M059J (cell line): ENCODE results near the gene ZNF655. TPM values are rescaled to one million over a fixed set of nuclear protein-coding genes. Genes with fewer than 3 reads are reported as not detected.
"Not testable (repeated sequence)": the region's sequence is repeated elsewhere in the genome, so short reads cannot be mapped to it uniquely, and the experiment has no call there.

Source experiments
- DNase-seq: peaks from one replicate; pipeline ENCODE4 v3.0.0-alpha.2; 2012; ENCODE audit warnings: low read depth
- total RNA-seq: library from RNA; depleted of rRNA; stranded (reverse); fragments of >200 nt; shearing (Covaris generic); gene quantifications from 2 replicates; pipeline ENCODE4 v1.2.3, GENCODE V29; 2014; rRNA removed

ZNF655 gene, protein sequence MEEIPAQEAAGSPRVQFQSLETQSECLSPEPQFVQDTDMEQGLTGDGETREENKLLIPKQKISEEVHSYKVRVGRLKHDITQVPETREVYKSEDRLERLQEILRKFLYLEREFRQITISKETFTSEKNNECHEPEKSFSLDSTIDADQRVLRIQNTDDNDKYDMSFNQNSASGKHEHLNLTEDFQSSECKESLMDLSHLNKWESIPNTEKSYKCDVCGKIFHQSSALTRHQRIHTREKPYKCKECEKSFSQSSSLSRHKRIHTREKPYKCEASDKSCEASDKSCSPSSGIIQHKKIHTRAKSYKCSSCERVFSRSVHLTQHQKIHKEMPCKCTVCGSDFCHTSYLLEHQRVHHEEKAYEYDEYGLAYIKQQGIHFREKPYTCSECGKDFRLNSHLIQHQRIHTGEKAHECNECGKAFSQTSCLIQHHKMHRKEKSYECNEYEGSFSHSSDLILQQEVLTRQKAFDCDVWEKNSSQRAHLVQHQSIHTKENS
- total RNA-seq, result 54.1 and 55.2 TPM in 2 replicates

DNA sequence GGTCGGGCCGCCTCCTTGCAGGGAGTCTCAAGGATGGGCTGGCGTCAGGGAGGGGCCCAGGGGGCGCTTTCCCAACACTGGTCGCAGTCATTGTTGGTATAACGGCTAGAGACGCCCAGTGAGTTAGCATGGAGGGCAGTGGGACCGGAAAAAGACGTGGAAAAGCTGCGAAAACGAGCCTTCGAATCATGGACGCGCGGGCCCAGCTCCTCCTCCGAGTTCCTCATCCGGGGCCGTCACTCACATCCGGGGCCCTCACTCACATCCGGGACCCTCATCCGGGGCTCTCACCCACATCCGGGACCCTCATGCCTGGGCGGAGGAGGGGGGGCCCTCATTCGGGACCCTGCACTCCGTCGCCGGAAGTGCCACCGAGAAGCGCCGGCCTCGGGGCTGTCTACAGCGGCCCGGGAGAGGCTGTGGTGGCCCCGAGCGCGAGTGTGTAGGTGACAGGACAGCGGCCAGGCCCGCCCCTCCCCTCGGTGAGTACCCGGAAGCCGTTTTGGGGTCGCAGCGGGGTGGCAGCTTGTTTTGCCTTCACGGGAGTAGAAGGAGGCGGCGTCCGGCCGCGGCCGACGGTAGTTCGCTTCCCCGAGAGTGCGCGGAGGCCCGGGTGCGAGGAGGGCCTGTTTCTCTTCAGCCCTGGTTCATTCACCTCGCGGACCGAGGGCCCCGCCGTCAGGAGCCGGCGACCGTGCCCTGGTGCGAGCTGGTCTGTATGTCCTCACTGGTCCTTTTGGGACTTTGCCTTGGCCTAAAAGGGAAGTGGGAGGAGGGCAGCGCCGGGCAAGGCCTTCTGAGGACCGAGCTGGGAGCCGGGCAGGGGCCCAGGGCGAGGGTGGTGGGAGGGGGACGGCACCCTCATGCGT lies at the start of gene ZNF655:
Gene ZNF655, plus strand, starts transcription at position 337 of the 869 bp plus-strand sequence. CDS start 1,918 bp downstream, outside the sequence.
- DNase-seq, result peak; percentile 84

DNA sequence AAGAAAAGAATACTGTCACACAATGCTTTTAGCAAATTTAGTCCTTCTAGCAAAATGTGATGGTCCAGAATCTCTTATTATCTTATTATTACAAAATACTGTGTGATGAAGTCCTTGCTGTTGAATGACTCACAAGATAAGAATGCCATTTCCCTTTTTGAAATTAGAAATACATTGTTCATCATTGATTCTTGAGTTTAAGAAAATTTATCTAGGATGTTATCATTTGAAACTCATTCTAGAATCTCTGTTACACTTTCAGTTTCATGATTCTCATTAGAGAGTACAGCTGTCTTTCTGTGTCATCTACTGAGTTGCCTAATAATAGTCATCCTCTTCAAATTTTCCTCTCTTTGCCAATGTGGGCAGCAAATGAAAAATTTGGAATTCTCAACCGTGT lies 44.4 kb upstream of the ZNF655 start:
- DNase-seq, result no peak

DNA sequence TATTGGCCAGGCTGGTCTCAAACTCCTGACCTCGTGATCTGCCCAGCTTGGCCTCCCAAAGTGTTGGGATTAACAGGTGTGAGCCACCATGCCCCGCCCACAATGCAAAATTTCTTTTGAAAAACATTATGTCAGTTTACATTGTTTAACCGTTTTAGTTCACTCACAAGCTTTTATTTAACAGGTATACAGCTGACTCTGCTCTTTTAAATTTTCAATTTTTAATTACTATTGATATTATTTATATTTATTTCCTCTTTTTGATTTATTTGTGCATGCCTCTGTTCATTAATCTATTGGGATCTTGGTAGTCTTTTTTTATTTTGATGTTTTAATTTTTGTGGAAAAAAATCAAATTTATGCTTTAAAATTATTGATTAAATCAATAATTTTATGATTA lies 37.0 kb upstream of the ZNF655 start:
- DNase-seq, result no peak

DNA sequence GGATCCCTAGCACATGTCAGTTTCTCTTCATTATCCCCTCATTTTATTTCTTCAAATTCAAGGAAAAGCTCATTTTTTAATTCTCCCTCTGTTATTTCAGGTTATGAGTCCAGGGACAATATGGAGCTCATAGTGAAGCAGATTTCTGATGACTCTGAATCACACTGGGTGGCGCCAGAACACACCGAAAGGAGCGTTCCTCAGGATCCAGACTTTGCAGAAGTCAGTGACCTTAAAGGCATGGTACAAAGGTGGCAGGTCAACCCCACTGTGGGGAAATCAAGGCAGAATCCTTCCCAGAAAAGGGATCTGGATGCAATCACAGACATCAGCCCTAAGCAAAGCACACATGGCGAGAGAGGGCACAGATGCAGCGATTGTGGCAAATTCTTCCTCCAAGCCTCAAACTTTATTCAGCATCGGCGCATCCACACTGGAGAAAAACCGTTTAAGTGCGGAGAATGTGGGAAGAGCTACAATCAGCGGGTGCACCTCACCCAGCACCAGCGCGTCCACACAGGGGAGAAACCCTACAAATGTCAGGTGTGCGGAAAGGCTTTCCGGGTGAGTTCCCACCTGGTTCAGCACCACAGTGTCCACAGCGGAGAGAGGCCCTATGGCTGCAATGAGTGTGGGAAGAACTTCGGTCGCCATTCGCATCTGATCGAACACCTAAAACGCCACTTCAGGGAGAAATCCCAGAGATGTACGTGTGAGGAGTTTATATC lies 32.6 kb upstream of the ZNF655 start:
- no peak for DNase-seq

DNA sequence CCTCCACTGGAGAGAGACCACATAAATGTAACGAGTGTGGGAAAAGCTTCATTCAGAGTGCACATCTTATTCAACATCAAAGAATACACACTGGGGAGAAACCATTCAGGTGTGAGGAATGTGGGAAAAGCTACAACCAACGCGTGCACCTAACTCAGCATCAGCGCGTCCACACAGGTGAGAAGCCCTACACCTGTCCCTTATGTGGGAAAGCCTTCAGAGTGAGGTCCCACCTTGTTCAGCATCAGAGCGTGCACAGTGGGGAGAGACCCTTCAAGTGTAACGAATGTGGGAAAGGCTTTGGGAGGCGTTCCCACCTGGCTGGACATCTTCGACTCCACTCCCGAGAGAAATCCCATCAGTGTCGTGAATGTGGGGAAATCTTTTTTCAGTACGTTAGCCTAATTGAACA lies 27.1 kb upstream of the ZNF655 start:
- no peak for DNase-seq

DNA sequence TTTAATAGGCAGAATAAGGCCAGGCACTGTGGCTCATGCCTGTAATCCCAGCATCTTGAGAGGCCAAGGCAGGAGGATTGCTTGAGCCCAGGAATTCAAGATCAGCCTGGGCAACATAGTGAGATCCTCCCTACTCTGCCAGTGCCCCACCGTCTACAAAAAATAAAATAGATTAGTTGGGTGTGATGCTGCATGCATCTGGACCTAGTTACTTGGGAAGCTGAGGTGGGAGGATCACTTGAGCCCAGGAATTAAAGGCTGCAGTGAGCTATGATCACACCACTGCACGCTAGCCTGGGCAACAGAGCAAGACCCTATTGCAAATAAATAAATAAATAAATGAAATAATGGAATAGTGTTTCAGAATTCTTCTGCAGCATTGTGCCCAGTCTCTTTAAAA lies 22.8 kb upstream of the ZNF655 start:
- no peak for DNase-seq

DNA sequence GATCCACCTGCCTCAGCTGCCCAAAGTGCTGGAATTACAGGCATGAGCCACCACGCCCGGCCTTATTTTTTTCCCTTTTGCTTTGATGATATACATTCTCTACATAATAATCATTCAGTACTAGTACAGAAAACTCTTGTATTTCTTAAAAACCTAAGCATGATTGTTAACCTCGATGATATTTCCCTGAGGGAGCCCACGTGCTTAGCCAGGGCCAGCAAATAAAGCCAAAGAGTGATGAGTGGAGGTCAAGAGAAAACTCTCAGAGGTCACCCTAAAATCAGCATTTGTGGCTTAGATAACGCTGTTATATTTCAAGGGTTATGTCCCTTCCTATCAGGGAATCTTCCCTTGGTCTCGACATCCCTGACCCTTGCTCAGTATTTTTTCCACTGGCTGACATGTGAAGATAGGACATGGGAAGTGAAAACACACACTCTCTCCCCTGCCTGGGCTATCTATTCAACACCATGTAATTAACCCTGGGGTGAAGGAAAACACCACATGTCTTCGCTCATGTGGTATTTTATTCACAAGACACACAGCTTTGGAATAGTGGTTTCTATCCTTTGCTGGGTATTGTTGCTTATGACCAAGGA lies 19.1 kb upstream of the ZNF655 start:
- DNase-seq, result no peak

DNA sequence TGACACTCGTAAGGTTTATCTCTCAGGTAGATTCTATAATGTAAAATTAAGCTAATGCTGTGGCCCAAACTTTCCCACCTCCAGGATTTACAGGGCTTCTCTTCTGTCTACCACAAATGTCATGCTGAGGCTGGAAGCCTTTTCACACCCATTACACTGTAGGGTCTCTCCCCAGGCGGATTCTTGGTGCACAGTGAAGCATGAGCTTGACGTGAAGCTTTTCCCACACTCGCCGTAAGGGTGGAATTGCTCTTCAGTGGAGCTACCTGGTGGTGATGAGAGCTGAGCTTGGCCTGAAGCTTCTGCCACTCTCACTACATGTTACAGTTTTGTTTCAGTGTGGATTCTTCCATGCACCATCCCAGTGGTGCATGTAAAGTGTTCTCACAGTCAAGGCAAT lies 17.9 kb upstream of the ZNF655 start:
- DNase-seq, result no peak

DNA sequence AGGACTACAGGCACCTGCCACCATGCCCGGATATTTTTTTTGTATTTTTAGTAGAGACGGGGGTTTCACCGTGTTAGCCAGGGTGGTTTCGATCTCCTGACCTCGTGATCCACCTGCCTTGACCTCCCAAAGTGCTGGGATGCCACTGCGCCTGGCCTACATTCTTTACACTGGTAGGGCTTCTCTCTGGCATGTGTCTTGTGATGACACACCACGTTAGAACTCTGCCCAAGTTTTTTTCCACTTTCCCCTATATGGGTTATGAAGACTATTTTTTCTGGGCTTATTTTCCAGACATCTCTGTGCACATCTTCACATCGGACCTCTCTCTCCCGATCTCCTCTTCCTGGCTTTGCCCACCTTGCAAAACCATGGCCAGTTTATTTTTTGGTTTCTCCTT lies 17.2 kb upstream of the ZNF655 start:
- no peak for DNase-seq

DNA sequence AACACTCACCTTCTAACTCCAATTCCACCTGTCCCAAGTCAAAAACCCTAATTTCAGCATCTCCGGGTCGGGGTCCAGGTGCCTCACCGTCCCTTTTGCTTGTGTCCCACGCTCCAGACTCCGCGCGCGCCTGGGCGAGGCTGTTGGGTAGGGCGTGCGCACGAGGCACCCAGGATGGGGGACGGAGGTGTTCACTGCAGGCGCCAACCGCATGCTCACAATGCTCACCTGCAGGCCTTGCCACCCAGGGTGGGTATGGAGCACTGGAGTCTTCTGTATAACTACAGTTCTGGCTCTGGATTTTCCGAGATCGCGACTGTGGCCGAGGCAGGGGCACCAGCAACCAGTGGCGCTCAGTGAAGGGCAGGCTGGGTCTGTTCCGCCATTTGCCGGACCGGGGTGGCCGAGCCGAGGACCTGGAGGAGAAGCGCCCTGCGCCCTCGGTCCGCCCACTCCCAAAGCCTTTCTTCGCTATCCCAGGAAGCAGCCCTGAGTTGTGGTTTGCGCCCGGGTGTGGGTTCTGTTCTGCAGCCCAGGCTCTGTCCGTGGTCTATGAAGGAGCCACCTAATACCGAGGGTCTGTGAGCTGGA lies 15.3 kb upstream of the ZNF655 start:
- DNase-seq, result no peak

DNA sequence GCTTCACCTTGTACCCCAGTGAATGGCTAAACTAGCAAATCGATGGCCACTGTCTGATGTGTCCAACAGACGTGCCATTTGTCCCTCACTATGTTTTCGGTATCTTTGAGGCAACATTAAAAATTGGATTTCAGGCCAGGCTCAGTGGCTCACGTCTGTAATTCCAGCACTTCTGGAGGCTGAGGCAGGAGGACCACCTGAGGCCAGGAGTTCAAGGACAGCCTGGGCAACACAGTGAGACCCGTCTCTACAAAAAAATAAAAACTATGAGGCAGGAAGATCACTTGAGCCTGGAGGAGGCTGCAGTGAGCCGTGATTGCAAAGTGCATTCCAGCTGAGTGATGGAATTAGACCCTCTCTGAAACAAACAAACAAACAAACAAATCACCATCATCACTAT lies 14.5 kb upstream of the ZNF655 start:
- no peak for DNase-seq

DNA sequence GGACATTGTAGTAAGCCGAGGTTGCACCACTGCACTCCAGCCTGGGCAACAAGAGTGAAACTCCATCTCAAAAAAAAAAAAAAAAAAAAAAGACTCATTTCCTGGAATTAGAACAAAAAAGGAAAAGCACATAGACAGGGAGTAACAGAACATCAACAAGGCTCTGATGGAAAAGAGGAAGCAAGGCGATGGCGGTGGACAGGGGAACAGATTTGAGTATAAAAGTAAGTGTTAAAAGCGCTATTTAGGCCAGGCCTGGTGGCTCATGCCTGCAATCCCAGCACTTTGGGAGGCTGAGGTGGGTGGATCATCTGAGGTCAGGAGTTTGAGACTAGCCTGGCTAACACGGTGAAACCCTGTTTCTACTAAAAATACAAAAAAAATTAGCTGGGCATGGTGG lies 13.1 kb upstream of the ZNF655 start:
- DNase-seq, result not testable (repeated sequence)

DNA sequence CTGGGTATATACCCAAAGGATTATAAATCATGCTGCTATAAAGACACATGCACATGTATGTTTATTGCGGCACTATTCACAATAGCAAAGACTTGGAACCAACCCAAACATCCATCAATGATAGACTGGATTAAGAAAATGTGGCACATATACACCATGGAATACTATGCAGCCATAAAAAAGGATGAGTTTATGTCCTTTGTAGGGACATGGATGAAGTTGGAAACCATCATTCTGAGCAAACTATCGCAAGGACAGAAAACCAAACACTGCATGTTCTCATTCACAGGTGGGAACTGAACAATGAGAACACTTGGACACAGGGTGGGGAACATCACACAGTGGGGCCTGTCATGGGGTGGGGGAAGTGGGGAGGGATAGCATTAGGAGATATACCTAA lies 8.9 kb upstream of the ZNF655 start:
- DNase-seq, result not testable (repeated sequence)

DNA sequence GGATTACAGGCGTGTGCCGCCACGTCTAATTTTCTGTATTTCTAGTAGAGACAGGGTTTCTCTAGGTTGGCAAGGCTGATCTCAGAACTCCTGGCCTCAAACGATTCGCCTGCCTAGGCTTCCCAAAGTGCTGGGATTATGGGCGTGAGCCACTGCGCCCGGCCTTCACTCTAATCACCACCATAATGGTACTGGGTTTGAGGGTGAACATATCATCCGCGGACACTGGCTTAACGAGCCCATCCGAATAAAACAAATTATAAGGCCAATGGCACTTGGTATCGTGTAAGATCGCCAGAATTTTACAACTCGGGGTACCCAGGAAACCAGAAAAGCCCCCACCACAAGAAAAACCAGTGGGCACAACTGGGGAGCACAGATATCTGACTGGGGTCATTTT lies 7.1 kb upstream of the ZNF655 start:
- DNase-seq, result no peak

DNA sequence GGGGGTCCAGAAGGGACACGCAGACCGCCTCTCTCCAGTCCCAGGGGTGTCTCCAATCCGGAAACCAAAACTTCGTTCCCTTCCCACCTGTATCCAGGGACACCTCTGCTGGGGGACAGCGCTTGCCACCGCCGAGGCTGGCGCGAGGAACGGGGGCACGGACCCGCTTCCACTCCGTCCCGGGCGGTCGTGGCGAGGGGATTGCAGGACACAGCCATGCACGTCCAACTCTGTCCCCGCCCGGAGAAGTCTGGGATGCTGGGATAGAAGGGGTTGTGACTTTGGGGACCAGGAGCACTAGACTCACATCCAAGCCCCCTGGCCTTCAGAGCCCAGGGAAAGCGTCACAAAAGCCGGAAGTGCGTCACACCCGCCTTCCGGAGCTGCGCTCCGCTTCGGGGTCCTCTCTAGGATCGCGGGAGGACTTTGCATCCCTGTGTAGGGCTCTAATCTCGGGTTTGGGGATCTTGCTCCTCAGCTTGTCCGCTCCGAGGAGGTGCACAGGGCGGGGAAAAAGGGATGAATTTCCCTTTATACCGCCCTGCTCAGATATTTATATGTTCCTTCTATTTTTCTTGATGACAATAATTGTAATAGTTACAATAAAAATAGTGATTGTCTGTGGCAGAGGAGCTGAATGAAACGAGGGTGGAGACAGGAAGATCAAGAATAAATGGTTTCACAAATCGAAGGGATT lies 6.5 kb upstream of the ZNF655 start, which contains the start of gene FAM200A:
Gene FAM200A, minus strand, starts transcription at position 348 of the 697 bp plus-strand sequence. CDS start 3,707 bp downstream, outside the sequence.
- DNase-seq, result peak; percentile 93

DNA sequence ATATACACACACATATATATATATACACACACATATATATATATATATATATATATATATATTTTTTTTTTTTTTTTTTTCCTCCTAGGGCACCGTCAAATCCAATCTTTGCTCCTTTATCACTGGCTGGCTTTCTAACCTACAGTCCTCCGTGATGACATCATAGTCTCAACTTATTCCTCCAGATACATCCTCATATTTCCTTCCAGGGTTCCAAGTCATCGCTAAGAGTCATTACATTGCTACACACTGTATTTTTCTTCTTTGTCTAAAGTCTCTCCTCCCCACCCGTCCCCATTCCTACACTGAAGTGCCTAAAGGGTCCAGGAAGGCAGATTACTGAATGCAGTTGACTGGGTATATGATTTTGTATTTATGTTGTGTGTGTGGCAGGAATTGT lies 5.4 kb upstream of the ZNF655 start:
- no peak for DNase-seq

DNA sequence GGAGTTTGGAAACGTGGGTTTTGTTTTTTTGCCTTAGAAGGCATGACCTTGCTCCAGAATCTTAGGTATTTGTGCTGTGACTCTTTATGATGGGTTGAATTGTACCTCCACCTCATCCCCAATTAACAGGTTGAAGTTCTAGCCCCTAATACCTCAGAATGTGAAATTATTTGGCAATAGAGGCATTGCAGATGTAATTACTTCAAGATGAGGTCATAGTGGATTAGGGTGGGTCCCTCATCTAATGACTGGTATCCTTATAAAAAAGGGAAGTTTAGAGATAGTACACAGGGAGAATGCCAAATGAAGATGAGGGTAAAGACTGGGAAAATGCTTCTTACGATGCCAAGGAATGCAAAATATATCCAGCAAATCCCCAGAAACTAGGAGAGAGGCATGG lies 3.5 kb upstream of the ZNF655 start:
- DNase-seq, result no peak

DNA sequence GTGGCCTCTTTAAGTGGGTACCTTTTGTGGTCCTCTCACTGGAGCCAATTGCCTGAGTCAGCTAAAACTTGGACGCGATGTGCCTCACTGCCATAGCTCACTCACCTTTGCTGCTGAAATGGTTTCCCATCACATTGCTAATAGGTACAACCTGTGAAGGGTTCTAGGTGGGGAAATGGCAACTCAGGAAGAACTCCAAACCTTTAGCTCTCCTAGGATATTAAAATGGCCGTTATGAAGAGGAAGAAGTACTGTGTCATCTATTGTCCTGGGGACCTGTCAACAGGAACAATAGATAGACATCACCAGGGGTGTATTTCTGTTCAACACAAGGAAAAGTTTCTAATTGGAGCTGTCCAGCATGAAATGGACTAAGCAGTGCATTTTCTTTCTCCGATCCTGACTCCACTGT lies 1.2 kb upstream of the ZNF655 start:
- DNase-seq, result no peak

DNA sequence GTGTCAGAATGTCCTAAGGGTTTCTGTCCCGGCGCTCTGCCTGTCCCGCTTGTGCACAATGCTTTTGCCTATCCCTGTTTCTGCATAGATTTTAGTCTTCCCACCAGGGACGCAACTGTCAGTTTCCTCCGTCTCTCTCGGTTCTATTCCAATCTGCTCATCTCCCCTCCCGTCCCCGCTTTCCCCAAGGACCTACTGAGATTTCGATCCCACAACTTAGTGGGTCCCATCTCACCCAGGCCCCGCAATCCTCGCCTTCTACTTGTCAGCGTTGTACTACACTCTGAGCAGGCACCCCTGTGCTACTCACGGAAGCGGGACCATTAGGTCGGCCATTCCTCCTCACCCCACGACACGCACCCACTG lies 519 bp upstream of the ZNF655 start:
- peak; percentile 44 for DNase-seq

DNA sequence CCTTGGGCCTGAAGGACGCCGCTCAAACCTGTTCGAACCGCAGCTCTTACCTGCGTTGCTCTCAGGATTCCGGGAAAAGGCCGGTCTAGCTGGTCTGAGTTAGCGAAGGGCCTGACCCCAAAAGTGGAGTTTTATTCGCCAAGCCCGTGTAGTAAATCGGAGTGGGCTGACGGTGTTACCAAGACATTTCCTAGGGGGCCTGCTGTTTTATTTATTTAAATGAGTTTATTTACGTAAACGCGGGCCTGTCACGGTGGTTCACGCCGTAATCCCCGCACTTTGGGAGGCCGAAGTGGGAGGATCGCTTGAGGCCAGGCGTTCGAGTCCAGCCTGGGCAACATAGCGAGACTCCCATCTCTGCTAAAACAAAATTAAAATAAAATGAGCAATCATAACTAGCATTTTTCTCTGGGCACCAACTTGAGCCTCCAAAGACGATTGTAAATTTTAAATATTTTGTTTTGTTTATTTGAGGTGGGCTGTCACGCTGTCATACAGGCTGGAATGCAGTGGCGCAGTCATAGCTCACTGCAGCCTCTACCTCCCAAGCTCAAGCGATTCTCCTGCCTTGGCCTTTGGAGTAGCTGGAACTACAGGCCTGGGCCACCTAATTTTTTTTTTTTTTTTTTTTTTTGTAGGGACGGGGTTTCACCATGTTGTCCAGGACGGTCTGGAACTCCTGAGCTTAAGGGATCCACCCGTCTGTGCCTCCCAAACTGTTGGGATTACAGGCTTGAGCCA lies 903 bp downstream of the ZNF655 start:
- peak; percentile 51 for DNase-seq
